ENCODE measurements around the gene AURKAIP1.

DNA sequence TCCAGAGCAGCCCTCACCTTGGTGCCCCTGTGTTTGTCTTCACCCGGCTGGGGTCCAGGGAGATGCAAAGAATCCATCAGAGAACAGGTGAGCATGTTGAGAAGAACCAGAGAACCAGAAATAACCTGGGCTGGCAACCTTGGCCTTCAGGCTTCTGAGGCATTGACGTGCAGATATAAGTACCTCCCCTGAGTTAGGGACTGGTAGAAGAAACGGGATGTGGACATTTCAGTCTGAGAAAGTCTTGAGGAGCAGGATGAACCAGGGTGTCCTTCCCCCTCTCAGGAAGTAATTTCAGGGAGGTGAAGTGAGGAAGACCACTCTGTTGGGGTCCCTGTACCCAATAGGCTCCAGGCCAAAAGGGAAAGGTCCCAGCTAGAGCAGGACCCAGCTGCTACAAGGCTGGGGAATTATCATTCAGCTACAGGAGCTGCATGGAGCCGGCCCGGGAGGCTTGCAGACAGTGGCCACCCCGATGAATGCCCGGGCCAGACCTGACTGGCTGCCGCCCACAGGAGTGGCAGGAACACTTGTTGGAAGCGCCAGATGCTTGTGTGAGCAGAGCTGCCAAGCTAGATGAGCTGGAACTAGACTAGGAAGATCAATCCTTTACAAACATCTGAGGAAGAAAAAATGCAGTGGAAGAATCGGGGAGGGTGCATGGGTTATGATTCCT is 1.7 kb upstream of the AURKAIP1 start:
- TF ChIP-seq CTCF (IDR thresholded peaks at IDR 0.05; ENCODE audit: low read length): no peak
- no peak for TF ChIP-seq EZH2phosphoT487 (IDR thresholded peaks at IDR 0.05; ENCODE audit: low read length)
- no peak for TF ChIP-seq EZH2 (optimal IDR thresholded peaks at IDR 0.05; ENCODE audit: low read depth, low read length)
